GM23338 (cell line): ENCODE data around the gene XRCC4.

ENCODE experiments used
- CTCF ChIP-seq, 2 experiments: fragments of 200-600 bp in 1 of 2; sonication (generic) in 1 of 2; conservative IDR thresholded peaks; 2 replicates each; pipeline versions ENCODE4 v1.5.1 to v1.6.1; 2016 to 2017; ENCODE audit warnings: antibody characterized with exemption in 2 of 2, low read depth in 2 of 2, mild to moderate bottlenecking in 2 of 2, moderate library complexity in 1 of 2
- ETS1 ChIP-seq: IDR thresholded peaks from 2 replicates; pipeline ENCODE4 v1.6.1; 2016; ENCODE audit warnings: antibody characterized with exemption
- EZH2 ChIP-seq: fragments of 200-600 bp; sonication (generic); IDR thresholded peaks from one replicate; pipeline ENCODE4 v1.8.0; 2017; ENCODE audit warnings: antibody characterized with exemption, mild to moderate bottlenecking, low read depth; ENCODE audit not compliant: unreplicated experiment
- EZH2phosphoT487 ChIP-seq: fragments of 200-600 bp; sonication (generic); IDR thresholded peaks from one replicate; pipeline ENCODE4 v1.8.1; 2018; ENCODE audit warnings: antibody characterized with exemption; ENCODE audit not compliant: unreplicated experiment
- POLR2AphosphoS5 ChIP-seq: IDR thresholded peaks from 2 replicates; pipeline ENCODE4 v1.6.1; 2016; ENCODE audit warnings: antibody characterized with exemption, low read depth
- REST ChIP-seq: IDR thresholded peaks from one replicate; pipeline ENCODE4 v1.6.1; 2018; ENCODE audit warnings: antibody characterized with exemption; ENCODE audit not compliant: unreplicated experiment

- TF ChIP-seq ETS1 (no peak), CTCF (conservative IDR thresholded peaks at IDR 0.05; ENCODE audit: low read depth in 2 of 2) (no peak), EZH2 (no peak), EZH2phosphoT487 (no peak), POLR2AphosphoS5 (no peak), REST (no peak)
These were observed 323.4 kb downstream of the XRCC4 start for GRCh38 chr5:83400701-83401100.
